HG03354 (cell line): ENCODE results near the gene HSF5.
"Not testable (repeated sequence)": the region's sequence is repeated elsewhere in the genome, so short reads cannot be mapped to it uniquely, and the experiment has no call there.

Experiments used
- ATAC-seq: cut with Tn5 transposase; IDR thresholded peaks from one replicate; pipeline ENCODE4 v1.9.1; 2021; ENCODE audit warnings: mild to moderate bottlenecking; ENCODE audit not compliant: unreplicated experiment, poor library complexity, severe bottlenecking

Gene HSF5

GRCh38 chr17:58491510-58492045 is 3.4 kb upstream of the HSF5 start:
- no peak for ATAC-seq

- ATAC-seq: no peak
Measured at GRCh38 chr17:58488428-58488890, 251 bp upstream of the HSF5 start.

DNA sequence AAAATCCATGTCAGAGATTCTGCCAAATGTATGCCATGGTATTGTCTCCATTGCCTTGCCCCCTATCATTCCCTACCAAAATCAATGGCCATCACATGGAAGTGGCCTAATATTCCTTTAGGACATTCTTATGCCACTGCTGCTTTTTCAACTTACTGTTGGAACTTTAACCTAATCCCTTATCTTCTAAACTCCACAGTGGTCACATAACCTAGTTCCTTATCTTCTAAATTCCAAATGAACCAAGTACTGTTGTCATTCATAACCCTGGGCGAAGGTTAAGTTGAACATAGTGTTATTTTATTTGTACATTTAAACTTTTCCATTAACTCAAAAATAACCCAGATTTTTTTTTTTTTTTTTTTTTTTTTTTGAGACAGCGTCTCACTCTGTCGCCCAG is 3.6 kb downstream of the HSF5 start:
- ATAC-seq: no peak

GRCh38 chr17:58481798-58482197 is 6.4 kb downstream of the HSF5 start:
- ATAC-seq: not testable (repeated sequence)

GRCh38 chr17:58480090-58480489 is 8.1 kb downstream of the HSF5 start:
- no peak for ATAC-seq

GRCh38 chr17:58476812-58477211 is 11.4 kb downstream of the HSF5 start:
- ATAC-seq: no peak

DNA sequence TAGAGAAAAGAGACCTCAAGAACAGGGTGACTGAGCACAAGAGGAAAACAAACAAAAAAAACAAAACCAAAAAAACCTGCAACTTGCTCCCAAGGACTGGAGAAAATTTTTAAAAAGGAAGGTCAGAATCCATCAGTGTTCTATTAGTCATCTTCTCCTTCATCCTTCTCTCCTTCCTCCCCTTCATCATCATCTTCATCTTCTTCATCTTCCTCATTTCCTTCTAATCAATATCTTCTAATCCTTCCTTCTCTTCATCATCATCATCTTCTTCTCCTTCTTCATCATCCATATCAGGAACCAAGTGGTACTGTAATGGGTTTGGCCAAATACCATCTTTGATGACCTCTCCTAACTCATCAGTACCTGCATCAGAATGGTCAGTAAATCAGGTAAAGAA is 12.2 kb downstream of the HSF5 start:
- ATAC-seq: no peak

DNA sequence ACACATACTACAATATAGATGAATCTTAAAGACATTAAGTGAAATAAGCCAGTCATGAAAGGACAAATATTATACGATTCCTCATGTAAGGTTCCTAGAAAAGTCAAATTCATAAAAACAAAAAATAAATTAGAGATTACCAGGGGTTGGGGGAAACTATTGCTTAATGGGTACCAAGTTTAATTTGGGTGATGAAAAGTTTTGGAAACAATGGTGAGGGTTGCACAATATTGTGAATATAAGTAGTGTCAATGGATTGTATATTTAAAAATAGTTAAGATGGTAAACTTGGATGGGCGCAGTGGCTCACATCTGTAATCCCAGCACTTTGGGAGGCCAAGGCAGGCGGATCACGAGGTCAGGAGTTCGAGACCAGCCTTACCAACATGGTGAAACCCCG is 17.9 kb downstream of the HSF5 start:
- no peak for ATAC-seq

- no peak for ATAC-seq
Measured at GRCh38 chr17:58468944-58469343, 19.3 kb downstream of the HSF5 start.

GRCh38 chr17:58455491-58455890 is 32.7 kb downstream of the HSF5 start:
- no peak for ATAC-seq

DNA sequence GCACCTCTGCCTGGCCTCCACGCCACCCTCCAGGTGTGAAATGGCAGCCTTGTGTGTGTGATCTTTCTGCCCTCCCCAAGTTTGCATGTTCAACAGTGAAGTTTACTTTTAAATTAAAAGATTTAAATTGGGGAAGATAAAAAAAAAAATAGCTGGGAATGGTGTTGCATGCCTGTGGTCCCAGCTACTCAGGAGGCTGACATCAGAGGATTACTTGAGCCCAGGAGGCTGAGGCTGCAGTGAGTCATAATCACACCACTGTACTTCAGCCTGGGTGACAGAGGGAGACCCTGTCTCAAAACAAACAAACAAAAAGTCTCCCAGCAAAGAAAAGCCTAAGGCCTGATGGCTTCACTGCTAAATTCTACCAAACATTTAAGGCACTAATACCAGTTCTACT is 35.5 kb downstream of the HSF5 start:
- ATAC-seq: no peak

DNA sequence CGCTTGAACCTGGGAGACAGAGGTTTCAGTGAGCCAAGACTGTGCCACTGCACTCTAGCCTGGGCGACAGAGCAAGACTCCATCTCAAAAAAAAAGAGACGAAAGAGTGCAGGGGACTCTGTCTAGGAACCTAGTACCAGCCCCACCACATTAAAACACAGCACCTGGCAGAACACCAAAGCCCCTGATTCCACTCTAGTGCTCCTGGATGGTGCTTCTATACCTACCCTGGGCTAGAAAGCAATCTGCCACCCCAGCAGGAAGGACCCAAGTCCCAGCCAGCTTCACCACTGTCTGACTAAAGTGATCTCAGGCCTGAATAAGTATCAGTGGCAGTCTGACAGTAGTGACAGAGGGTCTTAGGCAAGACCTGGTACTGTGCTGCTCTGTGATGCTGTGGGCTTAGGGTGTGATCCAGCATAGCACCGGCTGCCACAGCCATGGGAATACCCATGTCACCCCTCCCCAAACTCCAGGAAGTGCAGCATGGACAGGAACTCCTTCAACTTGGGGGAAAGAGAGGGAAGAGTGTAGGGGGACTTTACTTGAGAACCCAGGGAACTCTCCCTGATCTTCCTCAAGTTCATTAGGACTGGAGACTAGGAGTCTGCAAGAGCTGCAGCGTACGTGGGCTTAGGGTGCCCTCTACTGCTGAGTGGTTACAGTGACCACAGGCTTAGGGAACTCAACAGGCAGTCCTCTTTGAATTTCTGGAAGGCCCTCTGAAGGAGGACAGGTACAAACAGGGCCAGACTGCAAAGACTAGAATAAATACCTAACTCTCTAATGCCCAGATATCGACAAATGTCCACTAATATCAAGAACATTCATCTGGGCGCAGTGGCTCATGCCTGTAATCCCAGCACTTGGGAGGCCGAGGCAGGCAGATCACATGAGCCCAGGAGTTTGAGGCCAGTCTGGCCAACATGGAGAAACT is 40.9 kb downstream of the HSF5 start:
- no peak for ATAC-seq

- no peak for ATAC-seq
Measured at GRCh38 chr17:58446086-58446485, 42.1 kb downstream of the HSF5 start.

- ATAC-seq: no peak
Measured at GRCh38 chr17:58436805-58437239, 51.4 kb downstream of the HSF5 start.

- no peak for ATAC-seq
Measured at GRCh38 chr17:58436245-58436644, 52.0 kb downstream of the HSF5 start.

- ATAC-seq: no peak
Measured at GRCh38 chr17:58432806-58433573, 55.2 kb downstream of the HSF5 start.

DNA sequence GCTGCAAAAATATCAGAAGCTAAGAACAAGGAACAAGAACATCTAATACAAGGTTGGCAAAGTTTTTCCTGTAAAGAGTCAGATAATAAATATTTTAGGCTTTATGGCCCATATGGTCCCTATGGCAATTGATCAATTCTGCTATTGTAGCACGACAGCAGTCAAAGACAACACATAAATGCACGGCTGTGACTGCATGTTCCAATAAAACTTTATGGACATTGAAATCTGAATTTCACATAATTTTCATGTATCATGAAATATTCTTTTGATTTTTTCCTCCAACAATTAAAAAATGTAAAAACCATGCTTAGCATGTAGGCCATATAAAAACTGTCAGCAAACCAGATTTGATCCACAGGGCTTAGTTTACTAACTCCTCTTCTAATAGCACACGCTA is 60.4 kb downstream of the HSF5 start:
- no peak for ATAC-seq

GRCh38 chr17:58421711-58422110 is 66.5 kb downstream of the HSF5 start:
- no peak for ATAC-seq

- no peak for ATAC-seq
Measured at GRCh38 chr17:58420827-58421226, 67.4 kb downstream of the HSF5 start.

- ATAC-seq: peak; percentile 99
Measured at GRCh38 chr17:58417300-58418092, 70.7 kb downstream of the HSF5 start, which contains the start of gene RNF43. RNF43 (minus strand) TSS chr17:58417534; CDS start chr17:58415577, 1,957 bp downstream.
